ENCODE results near the gene GNPTAB. TPM values are rescaled to one million over a fixed set of nuclear protein-coding genes. Genes with fewer than 3 reads are reported as not detected.
A peak's percentile ranks its signal among the peaks of the same experiment; 100 is the strongest.

The GNPTAB gene
- total and polyA plus RNA-seq, 2 of the 13 experiments (the other 11 are each of a cell fraction or from before 2014, with no cell fraction given) = 13.6 to 19.4 TPM

DNA sequence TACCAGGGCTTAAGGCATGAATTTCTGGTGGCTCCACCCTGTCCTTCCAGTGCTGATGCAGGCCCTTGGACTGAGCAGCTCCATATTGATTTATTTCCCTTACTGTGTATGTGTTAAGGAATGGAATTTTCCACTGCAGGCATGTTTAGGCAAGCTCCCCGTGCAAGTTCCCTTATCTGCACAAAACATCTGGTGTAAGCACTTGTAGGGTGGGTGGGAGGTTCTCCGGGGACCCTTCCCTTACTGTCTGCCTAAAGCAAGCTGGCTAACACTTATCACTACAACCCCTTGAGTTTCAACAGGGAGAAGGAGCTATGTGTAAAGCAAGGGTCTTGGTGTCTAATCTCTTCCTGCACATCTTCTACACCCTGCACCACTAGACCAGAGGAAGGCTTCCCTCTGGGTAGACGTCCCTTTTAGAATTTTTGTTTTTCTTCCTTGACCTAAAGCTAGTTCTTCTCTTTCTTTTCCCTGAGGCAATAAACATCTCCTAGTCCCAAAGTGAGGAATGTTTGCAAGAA is 24.7 kb upstream of the GNPTAB start:
- H3K27ac ChIP-seq (ENCODE audit: extremely low read length, insufficient read depth, low read length) = peak overlapping the region; percentile 23
- no peaks in the 10 kb centered on the region for H4K20me1 ChIP-seq (ENCODE audit: insufficient read depth, low read length)
- H3K9me3 ChIP-seq (ENCODE audit: low read length) = no peaks in the 10 kb centered on the region
- BruUV-seq (replicated peaks) = no TSS peak
- peak overlapping the region; percentile 25 for H2AFZ ChIP-seq (ENCODE audit: low read length)
- DNase-seq (ENCODE audit: low spot score) (peak; percentile 25), FAIRE-seq (no peak), ATAC-seq (peak; percentile 38)
- in situ Hi-C loops (cut with HindIII; ENCODE audit: extremely low pct_ligation_motif_present, low pct_unique_long_range_greater_than_20kb) = no loop called here
- ChIA-PET CTCF (ENCODE audit: low intra/inter-chr PET ratio, low total read pairs) (no interaction called here), POLR2A (no interaction called here)
- no peak overlapping the region for H3K4me2 ChIP-seq (ENCODE audit: low read depth, low read length)
- 54% methylated on average over 3 of the region's 3 CpGs for WGBS (ENCODE audit: low lambda C conversion rate)
- H3K36me3 ChIP-seq (replicated peaks in 1 of 2; ENCODE audit: control insufficient read depth in 1 of 2, insufficient read depth in 2 of 2, low read length in 2 of 2) = no peaks in the 10 kb centered on the region
- intact Hi-C loops (cut with micrococcal nuclease; ENCODE audit: unreplicated experiment) = no loop called here
- H3K9ac ChIP-seq (ENCODE audit: insufficient read depth, low read depth, low read length) = no peak overlapping the region
- peaks cover 17% of the 10 kb centered on the region for H3K4me1 ChIP-seq (ENCODE audit: insufficient read depth, low read length)
- H3K4me3 ChIP-seq (replicated peaks in 1 of 3; ENCODE audit: insufficient read depth in 1 of 3, low read depth in 2 of 3, low read length in 3 of 3) = no peak overlapping the region
- H3K79me2 ChIP-seq (ENCODE audit: insufficient read depth, low read length) = no peaks in the 10 kb centered on the region
- no peaks in the 10 kb centered on the region for H3K27me3 ChIP-seq (ENCODE audit: control insufficient read depth in 1 of 2, insufficient read depth in 2 of 2, low read length in 2 of 2)
- TF ChIP-seq CREB1 (IDR thresholded peaks at IDR 0.05) (no peak), CREB1 (CRISPR knock-in tag; IDR thresholded peaks at IDR 0.05) (no peak), ZSCAN12 (CRISPR knock-in tag; IDR thresholded peaks at IDR 0.05) (no peak), ZFP36L1 (CRISPR knock-in tag; IDR thresholded peaks at IDR 0.05) (no peak), SIX4 (CRISPR knock-in tag; IDR thresholded peaks at IDR 0.05) (no peak), RXRB (CRISPR knock-in tag; IDR thresholded peaks at IDR 0.05; ENCODE audit: borderline replicate concordance) (no peak), ZNF564 (CRISPR knock-in tag; IDR thresholded peaks at IDR 0.05) (0 out of 2 replicates have a peak, but pooled peaks have one; percentile 64), ZFP82 (CRISPR knock-in tag; IDR thresholded peaks at IDR 0.05; ENCODE audit: borderline replicate concordance) (no peak), TP53 (CRISPR knock-in tag; conservative IDR thresholded peaks at IDR 0.05) (peak; percentile 97), RELA (CRISPR knock-in tag; IDR thresholded peaks at IDR 0.05) (no peak), HCFC1 (IDR thresholded peaks at IDR 0.05; ENCODE audit: low read depth, low read length) (no peak), POGZ (CRISPR knock-in tag; IDR thresholded peaks at IDR 0.05) (0 out of 2 replicates have a peak, but pooled peaks have one; percentile 23), REPIN1 (CRISPR knock-in tag; IDR thresholded peaks at IDR 0.05; ENCODE audit: borderline replicate concordance, low read depth) (no peak), ZNF556 (CRISPR knock-in tag; IDR thresholded peaks at IDR 0.05; ENCODE audit: borderline replicate concordance) (no peak)
- TF ChIP-seq, protein P1, sequence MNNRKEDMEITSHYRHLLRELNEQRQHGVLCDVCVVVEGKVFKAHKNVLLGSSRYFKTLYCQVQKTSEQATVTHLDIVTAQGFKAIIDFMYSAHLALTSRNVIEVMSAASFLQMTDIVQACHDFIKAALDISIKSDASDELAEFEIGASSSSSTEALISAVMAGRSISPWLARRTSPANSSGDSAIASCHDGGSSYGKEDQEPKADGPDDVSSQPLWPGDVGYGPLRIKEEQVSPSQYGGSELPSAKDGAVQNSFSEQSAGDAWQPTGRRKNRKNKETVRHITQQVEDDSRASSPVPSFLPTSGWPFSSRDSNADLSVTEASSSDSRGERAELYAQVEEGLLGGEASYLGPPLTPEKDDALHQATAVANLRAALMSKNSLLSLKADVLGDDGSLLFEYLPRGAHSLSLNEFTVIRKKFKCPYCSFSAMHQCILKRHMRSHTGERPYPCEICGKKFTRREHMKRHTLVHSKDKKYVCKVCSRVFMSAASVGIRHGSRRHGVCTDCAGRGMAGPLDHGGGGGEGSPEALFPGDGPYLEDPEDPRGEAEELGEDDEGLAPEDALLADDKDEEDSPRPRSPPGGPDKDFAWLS (CRISPR knock-in tag; IDR thresholded peaks at IDR 0.05; ENCODE audit: borderline replicate concordance) = no peak
- TF ChIP-seq, protein P2, sequence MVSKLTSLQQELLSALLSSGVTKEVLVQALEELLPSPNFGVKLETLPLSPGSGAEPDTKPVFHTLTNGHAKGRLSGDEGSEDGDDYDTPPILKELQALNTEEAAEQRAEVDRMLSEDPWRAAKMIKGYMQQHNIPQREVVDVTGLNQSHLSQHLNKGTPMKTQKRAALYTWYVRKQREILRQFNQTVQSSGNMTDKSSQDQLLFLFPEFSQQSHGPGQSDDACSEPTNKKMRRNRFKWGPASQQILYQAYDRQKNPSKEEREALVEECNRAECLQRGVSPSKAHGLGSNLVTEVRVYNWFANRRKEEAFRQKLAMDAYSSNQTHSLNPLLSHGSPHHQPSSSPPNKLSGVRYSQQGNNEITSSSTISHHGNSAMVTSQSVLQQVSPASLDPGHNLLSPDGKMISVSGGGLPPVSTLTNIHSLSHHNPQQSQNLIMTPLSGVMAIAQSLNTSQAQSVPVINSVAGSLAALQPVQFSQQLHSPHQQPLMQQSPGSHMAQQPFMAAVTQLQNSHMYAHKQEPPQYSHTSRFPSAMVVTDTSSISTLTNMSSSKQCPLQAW (CRISPR knock-in tag; IDR thresholded peaks at IDR 0.05) = no peak
- TF ChIP-seq, protein P3, sequence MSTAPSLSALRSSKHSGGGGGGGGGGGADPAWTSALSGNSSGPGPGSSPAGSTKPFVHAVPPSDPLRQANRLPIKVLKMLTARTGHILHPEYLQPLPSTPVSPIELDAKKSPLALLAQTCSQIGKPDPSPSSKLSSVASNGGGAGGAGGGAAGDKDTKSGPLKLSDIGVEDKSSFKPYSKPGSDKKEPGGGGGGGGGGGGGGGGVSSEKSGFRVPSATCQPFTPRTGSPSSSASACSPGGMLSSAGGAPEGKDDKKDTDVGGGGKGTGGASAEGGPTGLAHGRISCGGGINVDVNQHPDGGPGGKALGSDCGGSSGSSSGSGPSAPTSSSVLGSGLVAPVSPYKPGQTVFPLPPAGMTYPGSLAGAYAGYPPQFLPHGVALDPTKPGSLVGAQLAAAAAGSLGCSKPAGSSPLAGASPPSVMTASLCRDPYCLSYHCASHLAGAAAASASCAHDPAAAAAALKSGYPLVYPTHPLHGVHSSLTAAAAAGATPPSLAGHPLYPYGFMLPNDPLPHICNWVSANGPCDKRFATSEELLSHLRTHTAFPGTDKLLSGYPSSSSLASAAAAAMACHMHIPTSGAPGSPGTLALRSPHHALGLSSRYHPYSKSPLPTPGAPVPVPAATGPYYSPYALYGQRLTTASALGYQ (CRISPR knock-in tag; IDR thresholded peaks at IDR 0.05) = no peak
- TF ChIP-seq, protein P4, sequence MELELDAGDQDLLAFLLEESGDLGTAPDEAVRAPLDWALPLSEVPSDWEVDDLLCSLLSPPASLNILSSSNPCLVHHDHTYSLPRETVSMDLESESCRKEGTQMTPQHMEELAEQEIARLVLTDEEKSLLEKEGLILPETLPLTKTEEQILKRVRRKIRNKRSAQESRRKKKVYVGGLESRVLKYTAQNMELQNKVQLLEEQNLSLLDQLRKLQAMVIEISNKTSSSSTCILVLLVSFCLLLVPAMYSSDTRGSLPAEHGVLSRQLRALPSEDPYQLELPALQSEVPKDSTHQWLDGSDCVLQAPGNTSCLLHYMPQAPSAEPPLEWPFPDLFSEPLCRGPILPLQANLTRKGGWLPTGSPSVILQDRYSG (CRISPR knock-in tag; IDR thresholded peaks at IDR 0.05) = no peak
- TF ChIP-seq, protein P5, sequence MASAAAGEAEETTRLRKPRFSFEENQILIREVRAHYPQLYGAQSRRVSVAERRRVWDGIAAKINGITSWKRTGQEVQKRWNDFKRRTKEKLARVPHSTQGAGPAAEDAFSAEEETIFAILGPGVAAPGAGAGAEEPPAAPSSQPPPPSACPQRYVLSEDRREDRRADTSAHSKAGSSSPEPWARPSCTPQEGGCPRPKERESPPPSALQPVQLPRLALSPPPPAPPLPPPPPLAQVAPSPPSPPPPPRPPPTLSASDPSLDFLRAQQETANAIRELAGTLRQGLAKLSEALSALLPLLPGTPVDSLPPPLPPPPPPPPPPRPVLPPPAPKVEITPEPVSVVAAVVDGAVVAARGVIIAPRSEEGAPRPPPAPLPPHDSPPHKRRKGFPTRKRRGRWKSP (CRISPR knock-in tag; IDR thresholded peaks at IDR 0.05) = no peak
